Hepatocyte (in vitro differentiated cells): ENCODE measurements around the gene CNR2.

Source experiments
- EZH2 ChIP-seq: fragments of 200-600 bp; sonication (generic); IDR thresholded peaks from 2 replicates; pipeline ENCODE4 v1.6.1; 2016; ENCODE audit warnings: antibody characterized with exemption, mild to moderate bottlenecking, borderline replicate concordance
- TF ChIP-seq, protein P1 (sequence below): fragments of 200-600 bp; sonication (generic); IDR thresholded peaks from 2 replicates; pipeline ENCODE4 v1.5.1; 2016; ENCODE audit warnings: antibody characterized with exemption, mild to moderate bottlenecking; ENCODE audit not compliant: poor library complexity

- no peak for TF ChIP-seq EZH2
- TF ChIP-seq, protein P1, sequence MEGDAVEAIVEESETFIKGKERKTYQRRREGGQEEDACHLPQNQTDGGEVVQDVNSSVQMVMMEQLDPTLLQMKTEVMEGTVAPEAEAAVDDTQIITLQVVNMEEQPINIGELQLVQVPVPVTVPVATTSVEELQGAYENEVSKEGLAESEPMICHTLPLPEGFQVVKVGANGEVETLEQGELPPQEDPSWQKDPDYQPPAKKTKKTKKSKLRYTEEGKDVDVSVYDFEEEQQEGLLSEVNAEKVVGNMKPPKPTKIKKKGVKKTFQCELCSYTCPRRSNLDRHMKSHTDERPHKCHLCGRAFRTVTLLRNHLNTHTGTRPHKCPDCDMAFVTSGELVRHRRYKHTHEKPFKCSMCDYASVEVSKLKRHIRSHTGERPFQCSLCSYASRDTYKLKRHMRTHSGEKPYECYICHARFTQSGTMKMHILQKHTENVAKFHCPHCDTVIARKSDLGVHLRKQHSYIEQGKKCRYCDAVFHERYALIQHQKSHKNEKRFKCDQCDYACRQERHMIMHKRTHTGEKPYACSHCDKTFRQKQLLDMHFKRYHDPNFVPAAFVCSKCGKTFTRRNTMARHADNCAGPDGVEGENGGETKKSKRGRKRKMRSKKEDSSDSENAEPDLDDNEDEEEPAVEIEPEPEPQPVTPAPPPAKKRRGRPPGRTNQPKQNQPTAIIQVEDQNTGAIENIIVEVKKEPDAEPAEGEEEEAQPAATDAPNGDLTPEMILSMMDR = no peak
Observed at GRCh38 chr1:23825076-23825761, 87.9 kb downstream of the CNR2 start, which contains the start of gene HMGCL.
